ENCODE results near the gene PTEN.

DNA sequence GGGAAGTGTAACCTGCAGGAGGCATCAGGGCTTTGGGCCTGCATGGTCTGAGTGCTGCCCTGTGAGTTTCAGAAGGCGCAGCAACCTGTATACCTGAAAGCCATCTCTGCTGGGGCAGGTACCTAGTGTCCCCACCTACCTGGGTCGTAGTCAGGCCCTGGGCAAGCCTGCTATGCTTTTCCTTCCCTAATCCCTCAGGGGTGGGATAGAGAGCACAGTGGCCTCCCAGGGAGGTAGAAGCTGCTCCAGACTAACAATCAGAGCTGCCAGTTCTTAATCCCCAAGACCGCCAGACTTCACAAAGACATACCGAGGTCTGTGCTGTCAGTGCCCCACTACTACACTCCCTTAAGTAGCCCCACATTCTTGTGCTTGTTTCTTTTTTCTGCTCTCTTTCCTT lies 52.0 kb downstream of the PTEN start:
- TF ChIP-seq, protein P1, sequence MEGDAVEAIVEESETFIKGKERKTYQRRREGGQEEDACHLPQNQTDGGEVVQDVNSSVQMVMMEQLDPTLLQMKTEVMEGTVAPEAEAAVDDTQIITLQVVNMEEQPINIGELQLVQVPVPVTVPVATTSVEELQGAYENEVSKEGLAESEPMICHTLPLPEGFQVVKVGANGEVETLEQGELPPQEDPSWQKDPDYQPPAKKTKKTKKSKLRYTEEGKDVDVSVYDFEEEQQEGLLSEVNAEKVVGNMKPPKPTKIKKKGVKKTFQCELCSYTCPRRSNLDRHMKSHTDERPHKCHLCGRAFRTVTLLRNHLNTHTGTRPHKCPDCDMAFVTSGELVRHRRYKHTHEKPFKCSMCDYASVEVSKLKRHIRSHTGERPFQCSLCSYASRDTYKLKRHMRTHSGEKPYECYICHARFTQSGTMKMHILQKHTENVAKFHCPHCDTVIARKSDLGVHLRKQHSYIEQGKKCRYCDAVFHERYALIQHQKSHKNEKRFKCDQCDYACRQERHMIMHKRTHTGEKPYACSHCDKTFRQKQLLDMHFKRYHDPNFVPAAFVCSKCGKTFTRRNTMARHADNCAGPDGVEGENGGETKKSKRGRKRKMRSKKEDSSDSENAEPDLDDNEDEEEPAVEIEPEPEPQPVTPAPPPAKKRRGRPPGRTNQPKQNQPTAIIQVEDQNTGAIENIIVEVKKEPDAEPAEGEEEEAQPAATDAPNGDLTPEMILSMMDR (IDR thresholded peaks at IDR 0.05 in 2 of 3, conservative IDR thresholded peaks at IDR 0.05 in 1 of 3; ENCODE audit: borderline replicate concordance in 1 of 3, insufficient read depth in 1 of 3, low read depth in 2 of 3, low read length in 2 of 3) = no peak
- TF ChIP-seq POLR2A (IDR thresholded peaks at IDR 0.05; ENCODE audit: borderline replicate concordance, extremely low read depth, insufficient read depth, insufficient read length) (no peak), ZBTB33 (IDR thresholded peaks at IDR 0.05; ENCODE audit: extremely low read depth, insufficient replicate concordance, low read length) (no peak), POLR2AphosphoS5 (IDR thresholded peaks at IDR 0.05; ENCODE audit: low read depth, low read length) (no peak)
- TF ChIP-seq, protein P2, sequence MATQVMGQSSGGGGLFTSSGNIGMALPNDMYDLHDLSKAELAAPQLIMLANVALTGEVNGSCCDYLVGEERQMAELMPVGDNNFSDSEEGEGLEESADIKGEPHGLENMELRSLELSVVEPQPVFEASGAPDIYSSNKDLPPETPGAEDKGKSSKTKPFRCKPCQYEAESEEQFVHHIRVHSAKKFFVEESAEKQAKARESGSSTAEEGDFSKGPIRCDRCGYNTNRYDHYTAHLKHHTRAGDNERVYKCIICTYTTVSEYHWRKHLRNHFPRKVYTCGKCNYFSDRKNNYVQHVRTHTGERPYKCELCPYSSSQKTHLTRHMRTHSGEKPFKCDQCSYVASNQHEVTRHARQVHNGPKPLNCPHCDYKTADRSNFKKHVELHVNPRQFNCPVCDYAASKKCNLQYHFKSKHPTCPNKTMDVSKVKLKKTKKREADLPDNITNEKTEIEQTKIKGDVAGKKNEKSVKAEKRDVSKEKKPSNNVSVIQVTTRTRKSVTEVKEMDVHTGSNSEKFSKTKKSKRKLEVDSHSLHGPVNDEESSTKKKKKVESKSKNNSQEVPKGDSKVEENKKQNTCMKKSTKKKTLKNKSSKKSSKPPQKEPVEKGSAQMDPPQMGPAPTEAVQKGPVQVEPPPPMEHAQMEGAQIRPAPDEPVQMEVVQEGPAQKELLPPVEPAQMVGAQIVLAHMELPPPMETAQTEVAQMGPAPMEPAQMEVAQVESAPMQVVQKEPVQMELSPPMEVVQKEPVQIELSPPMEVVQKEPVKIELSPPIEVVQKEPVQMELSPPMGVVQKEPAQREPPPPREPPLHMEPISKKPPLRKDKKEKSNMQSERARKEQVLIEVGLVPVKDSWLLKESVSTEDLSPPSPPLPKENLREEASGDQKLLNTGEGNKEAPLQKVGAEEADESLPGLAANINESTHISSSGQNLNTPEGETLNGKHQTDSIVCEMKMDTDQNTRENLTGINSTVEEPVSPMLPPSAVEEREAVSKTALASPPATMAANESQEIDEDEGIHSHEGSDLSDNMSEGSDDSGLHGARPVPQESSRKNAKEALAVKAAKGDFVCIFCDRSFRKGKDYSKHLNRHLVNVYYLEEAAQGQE (IDR thresholded peaks at IDR 0.05; ENCODE audit: low read depth) = no peak
